Mucosa of descending colon (tissue), 3 donors: ENCODE data around the gene TMEM164. TPM values are rescaled to one million over a fixed set of nuclear protein-coding genes. Genes with fewer than 3 reads are reported as not detected.

ENCODE experiments used
- ATAC-seq: fragments of 200-7000 bp; cut with Tn5 transposase; one replicate; pipeline ENCODE4 v1.9.1; 2020; ENCODE audit warnings: mild to moderate bottlenecking, moderate library complexity
- DNase-seq, 3 donors: peaks; one replicate each; pipeline ENCODE4 v3.0.0-alpha.2; 2020
- H3K36me3 ChIP-seq: fragments of 200-600 bp; one replicate; pipeline ENCODE4 v1.8.0; 2021; ENCODE audit warnings: low read depth, mild to moderate bottlenecking
- H3K4me1 ChIP-seq: fragments of 200-600 bp; one replicate; pipeline ENCODE4 v1.8.0; 2021; ENCODE audit warnings: low read depth, mild to moderate bottlenecking
- H3K4me3 ChIP-seq: fragments of 200-600 bp; one replicate; pipeline ENCODE4 v1.8.0; 2021; ENCODE audit warnings: mild to moderate bottlenecking
- H3K9me3 ChIP-seq: fragments of 200-600 bp; one replicate; pipeline ENCODE4 v1.8.0; 2021; ENCODE audit warnings: mild to moderate bottlenecking
- CTCF ChIP-seq: fragments of 200-600 bp; IDR thresholded peaks from one replicate; pipeline ENCODE4 v1.8.0; 2022; ENCODE audit warnings: antibody characterized with exemption, mild to moderate bottlenecking
- intact Hi-C, 2 donors: fragments of 100-400 bp; cut with DNase I in 1 of 2; cut with micrococcal nuclease in 1 of 2; formaldehyde crosslinking; loops; one replicate each; pipeline versions ENCODE4 v1.11.0 to v1.11.1; 2022; cut with DNase I, micrococcal nuclease
- total RNA-seq, 3 donors: library from RNA; stranded (reverse); fragmentation: NEBNext Ultra II Directional in 2 of 3; extraction: Animal tissue kit (Norgen Biotek cat#: 25700) in 2 of 3; gene quantifications; one replicate each; pipeline versions ENCODE4 v1.2.1 to v1.2.4, GENCODE V29; 2021 to 2023
- donor health status: DM: no; HTN: no; CAD: no; lungs with moderate emphysema.
- donor health status: DM: no; HTN: no; CAD: no.
- donor health status: DM: no; HTN: yes; CAD: no.

TMEM164 gene
- total RNA-seq, 3 donors from 2014 or later, result 58.6 to 103 (median 95.4) TPM

- Histone ChIP-seq H3K4me1 (no peaks in the 10 kb centered on the region), H3K36me3 (no peaks in the 10 kb centered on the region), H3K9me3 (no peaks in the 10 kb centered on the region), H3K4me3 (no peak overlapping the region)
- intact Hi-C loops, result no loop called here
- ATAC-seq (no peak), DNase-seq (no peak)
- no peak for TF ChIP-seq CTCF
Observed at GRCh38 chrX:110182865-110183264, 180.0 kb downstream of the TMEM164 start.

GRCh38 chrX:110183314-110183713 lies 180.4 kb downstream of the TMEM164 start:
- no peaks in the 10 kb centered on the region for H3K9me3 ChIP-seq
- intact Hi-C loops, result no loop called here
- DNase-seq (no peak), ATAC-seq (no peak)
- TF ChIP-seq CTCF, result no peak
- H3K4me1 ChIP-seq, result no peaks in the 10 kb centered on the region
- no peak overlapping the region for H3K4me3 ChIP-seq
- H3K36me3 ChIP-seq, result no peaks in the 10 kb centered on the region

GRCh38 chrX:110188701-110189558 lies 186.0 kb downstream of the TMEM164 start:
- intact Hi-C loops, result no loop called here
- Histone ChIP-seq H3K4me3 (no peak overlapping the region), H3K36me3 (no peaks in the 10 kb centered on the region), H3K9me3 (no peaks in the 10 kb centered on the region), H3K4me1 (no peaks in the 10 kb centered on the region)
- ATAC-seq (no peak), DNase-seq (no peak)
- no peak for TF ChIP-seq CTCF

DNA sequence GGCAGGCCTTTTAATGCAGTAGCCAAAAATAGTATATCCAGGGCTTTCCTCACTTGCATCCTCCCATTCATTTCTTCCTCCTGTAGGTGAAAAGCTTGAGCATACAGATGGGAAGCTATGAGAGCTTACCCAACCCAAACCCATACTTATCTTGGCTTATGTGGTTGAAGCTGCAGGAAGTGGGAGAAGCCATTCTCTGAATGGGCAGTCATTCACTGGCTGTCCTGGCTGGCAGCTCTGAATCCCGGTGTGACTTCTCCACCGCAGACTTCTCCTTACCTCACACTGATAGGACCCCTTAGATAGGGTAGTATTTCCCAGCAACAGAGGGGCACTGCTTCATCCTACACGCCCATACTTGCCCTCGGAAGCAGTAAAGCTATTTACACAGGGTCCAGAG lies 189.6 kb downstream of the TMEM164 start:
- Histone ChIP-seq H3K9me3 (no peaks in the 10 kb centered on the region), H3K4me1 (no peaks in the 10 kb centered on the region), H3K36me3 (no peaks in the 10 kb centered on the region), H3K4me3 (no peak overlapping the region)
- TF ChIP-seq CTCF, result no peak
- ATAC-seq, result no peak
- intact Hi-C loops, result no loop called here
- DNase-seq, result no peak

GRCh38 chrX:110194977-110195376 lies 192.1 kb downstream of the TMEM164 start:
- no peak overlapping the region for H3K4me3 ChIP-seq
- no peaks in the 10 kb centered on the region for H3K36me3 ChIP-seq
- intact Hi-C loops, result no loop called here
- ATAC-seq (no peak), DNase-seq (no peak)
- no peaks in the 10 kb centered on the region for H3K4me1 ChIP-seq
- no peaks in the 10 kb centered on the region for H3K9me3 ChIP-seq
- no peak for TF ChIP-seq CTCF
